Liver (tissue), 3 donors: Measurements from ENCODE around the gene NEK6.

ENCODE experiments used
- RXRA ChIP-seq, 2 donors: IDR thresholded peaks; 2 replicates each; pipeline ENCODE4 v1.6.1; 2017 to 2018; ENCODE audit warnings: antibody characterized with exemption in 2 of 2, mild to moderate bottlenecking in 1 of 2
- TAF1 ChIP-seq: conservative IDR thresholded peaks from 2 replicates; pipeline ENCODE4 v1.6.1; 2016; ENCODE audit warnings: antibody characterized with exemption, mild to moderate bottlenecking
- TF ChIP-seq, protein P1 (sequence below): fragments of 150-350 bp; IDR thresholded peaks from 2 replicates; pipeline ENCODE4 v1.5.1; 2017; ENCODE audit warnings: improper control_type of control experiment, low read depth, low read length; ENCODE audit not compliant: missing input control
- donor health status: healthy.
- donor health status: healthy.

DNA sequence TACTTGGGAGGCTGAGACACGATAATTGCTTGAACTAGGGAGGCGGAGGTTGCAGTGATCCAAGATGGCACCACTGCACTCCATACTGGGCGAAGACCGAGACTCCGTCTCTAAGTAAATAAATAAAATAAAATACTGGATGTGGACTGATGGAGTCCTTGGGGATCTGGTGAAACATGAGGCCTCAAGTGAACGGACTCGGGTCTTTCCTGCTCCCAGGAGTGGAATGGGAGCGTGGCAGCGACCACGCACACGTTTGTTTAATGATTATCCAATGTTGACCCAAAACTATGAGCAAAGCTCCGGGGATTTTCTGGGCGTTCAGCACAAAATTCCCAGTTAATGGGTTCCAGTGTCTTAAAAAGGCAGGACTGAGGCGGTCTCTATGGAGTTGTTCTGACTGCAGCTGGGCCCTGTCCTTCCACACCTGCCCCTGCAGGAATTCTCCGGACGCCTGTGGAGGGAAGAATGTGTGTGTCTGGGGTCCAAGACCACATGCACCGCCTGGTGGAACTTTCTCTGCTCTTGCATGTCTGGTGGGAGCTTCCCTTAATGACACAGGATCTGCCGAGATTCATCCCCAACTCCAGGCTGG, 26.6 kb downstream of the NEK6 start:
- TF ChIP-seq, protein P1, sequence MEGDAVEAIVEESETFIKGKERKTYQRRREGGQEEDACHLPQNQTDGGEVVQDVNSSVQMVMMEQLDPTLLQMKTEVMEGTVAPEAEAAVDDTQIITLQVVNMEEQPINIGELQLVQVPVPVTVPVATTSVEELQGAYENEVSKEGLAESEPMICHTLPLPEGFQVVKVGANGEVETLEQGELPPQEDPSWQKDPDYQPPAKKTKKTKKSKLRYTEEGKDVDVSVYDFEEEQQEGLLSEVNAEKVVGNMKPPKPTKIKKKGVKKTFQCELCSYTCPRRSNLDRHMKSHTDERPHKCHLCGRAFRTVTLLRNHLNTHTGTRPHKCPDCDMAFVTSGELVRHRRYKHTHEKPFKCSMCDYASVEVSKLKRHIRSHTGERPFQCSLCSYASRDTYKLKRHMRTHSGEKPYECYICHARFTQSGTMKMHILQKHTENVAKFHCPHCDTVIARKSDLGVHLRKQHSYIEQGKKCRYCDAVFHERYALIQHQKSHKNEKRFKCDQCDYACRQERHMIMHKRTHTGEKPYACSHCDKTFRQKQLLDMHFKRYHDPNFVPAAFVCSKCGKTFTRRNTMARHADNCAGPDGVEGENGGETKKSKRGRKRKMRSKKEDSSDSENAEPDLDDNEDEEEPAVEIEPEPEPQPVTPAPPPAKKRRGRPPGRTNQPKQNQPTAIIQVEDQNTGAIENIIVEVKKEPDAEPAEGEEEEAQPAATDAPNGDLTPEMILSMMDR = no peak
- no peak for TF ChIP-seq TAF1
- peak; percentile 15 to 56 for TF ChIP-seq RXRA (IDR thresholded peaks at IDR 0.05)
